Measurements from ENCODE around the gene SPAG9. TPM values are rescaled to one million over a fixed set of nuclear protein-coding genes. Genes with fewer than 3 reads are reported as not detected.

SPAG9 gene
- total RNA-seq, 4 donors from 2014 or later = 37.0 to 131 (median 116) TPM

DNA sequence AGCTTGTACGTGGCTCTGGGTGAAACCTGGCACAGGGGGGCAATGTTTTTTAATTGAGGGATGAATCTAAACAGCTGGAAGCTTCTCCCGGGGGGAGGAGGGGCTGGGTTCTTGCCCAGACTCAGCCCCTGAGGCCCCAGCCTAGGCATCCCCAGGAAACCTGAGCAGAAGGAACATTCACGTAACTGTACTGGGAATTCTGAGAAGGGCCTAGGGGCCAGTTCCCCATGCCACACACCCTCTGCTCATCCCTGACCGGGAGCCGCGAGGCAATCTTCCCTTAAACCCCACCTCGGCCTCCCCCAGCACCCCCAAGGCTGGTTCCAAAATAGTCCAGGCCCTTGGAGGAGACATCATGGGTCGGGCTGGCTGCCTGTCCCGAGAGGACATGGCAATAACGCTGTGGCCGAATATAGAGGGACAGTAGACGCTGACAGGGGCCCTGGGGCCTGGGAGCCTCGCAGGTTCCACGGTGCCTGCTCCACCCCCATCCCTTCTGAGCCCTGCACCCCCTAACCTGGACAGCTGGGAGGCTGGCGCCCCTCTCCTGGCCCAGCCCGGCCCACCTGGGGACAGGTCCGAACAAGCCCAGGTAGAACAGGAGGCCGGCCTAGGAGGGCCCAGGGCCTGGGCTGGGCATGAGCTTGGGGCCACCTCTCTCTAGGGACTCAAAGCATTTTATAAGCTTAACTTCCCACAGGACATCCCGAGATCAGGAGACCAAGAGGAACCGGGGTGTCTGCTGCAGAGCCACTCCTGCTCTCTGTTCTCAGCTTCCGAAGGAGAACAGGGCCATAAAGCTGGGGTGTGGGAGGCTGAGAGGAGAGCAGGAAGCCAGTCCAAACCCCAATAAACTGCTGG is 171.3 kb downstream of the SPAG9 start:
- no peaks in the 10 kb centered on the region for H3K27me3 ChIP-seq
- DNase-seq = no peak
- peaks cover 27 to 70% (median 57%) of the 10 kb centered on the region in 4 donors for H3K4me1 ChIP-seq
- no peak overlapping the region for H3K4me3 ChIP-seq
- no peaks in the 10 kb centered on the region for H3K36me3 ChIP-seq
- TF ChIP-seq EP300 (IDR thresholded peaks at IDR 0.05; ENCODE audit: low read depth) = no peak
- TF ChIP-seq POLR2AphosphoS5 (IDR thresholded peaks at IDR 0.05) = peak in 1 of 3 donors; percentile 35
- in situ Hi-C loops (cut with MboI; ENCODE audit: low pct_ligation_motif_present in 1 of 4, low pct_unique_long_range_greater_than_20kb in 1 of 4, low sequenced_read_pairs in 3 of 4) = no loop called here
- intact Hi-C loops (cut with DNase I; ENCODE audit: low total_unique reads) = loop anchor here (5.0 kb wide), 1 partner anchor 167 kb away; no protein-coding TSS in a partner anchor
- H3K27ac ChIP-seq = peak overlapping the region; percentile 76 to 94 (median 91)
- H3K9me3 ChIP-seq = no peaks in the 10 kb centered on the region
- WGBS, 2 donors (ENCODE audit: low coverage in 1 of 2) = 20 to 74% methylated on average over 1 to 21 of the region's 21 CpGs

DNA sequence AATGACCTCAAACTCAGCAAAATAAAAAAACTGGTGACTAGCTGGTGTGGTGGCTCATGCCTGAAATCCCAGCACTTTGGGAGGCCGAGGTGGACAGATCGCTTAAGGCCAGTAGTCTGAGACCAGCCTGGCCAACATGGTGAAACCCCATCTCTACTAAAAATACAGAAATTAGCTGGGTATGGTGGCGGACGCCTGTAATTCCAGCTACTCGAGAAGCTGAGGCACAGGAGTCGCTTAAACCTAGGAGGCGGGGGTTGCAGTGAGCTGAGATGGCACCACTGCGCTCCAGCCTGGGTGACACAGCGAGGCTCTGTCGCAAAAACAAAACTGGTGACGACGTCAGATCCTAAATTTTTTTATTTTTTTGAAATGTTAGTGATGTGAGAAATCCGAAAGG is 172.0 kb downstream of the SPAG9 start:
- Histone ChIP-seq H3K27me3 (no peaks in the 10 kb centered on the region), H3K27ac (peak overlapping the region; percentile 76 to 94 (median 91)), H3K36me3 (no peaks in the 10 kb centered on the region), H3K4me1 (peaks cover 33 to 71% (median 59%) of the 10 kb centered on the region in 4 donors), H3K9me3 (no peaks in the 10 kb centered on the region), H3K4me3 (no peak overlapping the region)
- intact Hi-C loops (cut with DNase I; ENCODE audit: low total_unique reads) (loop anchor here (5.0 kb wide), 1 partner anchor 166 kb away; no protein-coding TSS in a partner anchor), in situ Hi-C loops (cut with MboI; ENCODE audit: low pct_ligation_motif_present in 1 of 4, low pct_unique_long_range_greater_than_20kb in 1 of 4, low sequenced_read_pairs in 3 of 4) (no loop called here)
- DNase-seq = peak; percentile 6
- TF ChIP-seq POLR2AphosphoS5 (IDR thresholded peaks at IDR 0.05) (no peak), POLR2A (IDR thresholded peaks at IDR 0.05) (no peak), EP300 (IDR thresholded peaks at IDR 0.05; ENCODE audit: low read depth) (no peak)
- TF ChIP-seq, protein P1, sequence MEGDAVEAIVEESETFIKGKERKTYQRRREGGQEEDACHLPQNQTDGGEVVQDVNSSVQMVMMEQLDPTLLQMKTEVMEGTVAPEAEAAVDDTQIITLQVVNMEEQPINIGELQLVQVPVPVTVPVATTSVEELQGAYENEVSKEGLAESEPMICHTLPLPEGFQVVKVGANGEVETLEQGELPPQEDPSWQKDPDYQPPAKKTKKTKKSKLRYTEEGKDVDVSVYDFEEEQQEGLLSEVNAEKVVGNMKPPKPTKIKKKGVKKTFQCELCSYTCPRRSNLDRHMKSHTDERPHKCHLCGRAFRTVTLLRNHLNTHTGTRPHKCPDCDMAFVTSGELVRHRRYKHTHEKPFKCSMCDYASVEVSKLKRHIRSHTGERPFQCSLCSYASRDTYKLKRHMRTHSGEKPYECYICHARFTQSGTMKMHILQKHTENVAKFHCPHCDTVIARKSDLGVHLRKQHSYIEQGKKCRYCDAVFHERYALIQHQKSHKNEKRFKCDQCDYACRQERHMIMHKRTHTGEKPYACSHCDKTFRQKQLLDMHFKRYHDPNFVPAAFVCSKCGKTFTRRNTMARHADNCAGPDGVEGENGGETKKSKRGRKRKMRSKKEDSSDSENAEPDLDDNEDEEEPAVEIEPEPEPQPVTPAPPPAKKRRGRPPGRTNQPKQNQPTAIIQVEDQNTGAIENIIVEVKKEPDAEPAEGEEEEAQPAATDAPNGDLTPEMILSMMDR (IDR thresholded peaks at IDR 0.05) = no peak
- WGBS, 2 donors (ENCODE audit: low coverage in 1 of 2) = 88 to 100% methylated on average over 3 to 13 of the region's 13 CpGs

GRCh38 chr17:50947782-50948543 is 172.7 kb downstream of the SPAG9 start:
- intact Hi-C loops (cut with DNase I; ENCODE audit: low total_unique reads) = loop anchor here (5.0 kb wide), 1 partner anchor 166 kb away; no protein-coding TSS in a partner anchor
- H3K27me3 ChIP-seq = no peaks in the 10 kb centered on the region
- H3K4me3 ChIP-seq = no peak overlapping the region
- peak; percentile 90 for DNase-seq
- no peaks in the 10 kb centered on the region for H3K9me3 ChIP-seq
- H3K27ac ChIP-seq = peak overlapping the region; percentile 76 to 94 (median 91)
- 55 to 56% methylated on average over 6 to 15 of the region's 15 CpGs for WGBS, 2 donors (ENCODE audit: low coverage in 1 of 2)
- no peaks in the 10 kb centered on the region for H3K36me3 ChIP-seq
- in situ Hi-C loops (cut with MboI; ENCODE audit: low pct_ligation_motif_present in 1 of 4, low pct_unique_long_range_greater_than_20kb in 1 of 4, low sequenced_read_pairs in 3 of 4) = no loop called here
- TF ChIP-seq, protein P1 (IDR thresholded peaks at IDR 0.05) = no peak
- TF ChIP-seq POLR2AphosphoS5 (IDR thresholded peaks at IDR 0.05) = peak in 2 of 3 donors; percentile 27 to 49
- peaks cover 37 to 79% (median 66%) of the 10 kb centered on the region in 4 donors for H3K4me1 ChIP-seq

DNA sequence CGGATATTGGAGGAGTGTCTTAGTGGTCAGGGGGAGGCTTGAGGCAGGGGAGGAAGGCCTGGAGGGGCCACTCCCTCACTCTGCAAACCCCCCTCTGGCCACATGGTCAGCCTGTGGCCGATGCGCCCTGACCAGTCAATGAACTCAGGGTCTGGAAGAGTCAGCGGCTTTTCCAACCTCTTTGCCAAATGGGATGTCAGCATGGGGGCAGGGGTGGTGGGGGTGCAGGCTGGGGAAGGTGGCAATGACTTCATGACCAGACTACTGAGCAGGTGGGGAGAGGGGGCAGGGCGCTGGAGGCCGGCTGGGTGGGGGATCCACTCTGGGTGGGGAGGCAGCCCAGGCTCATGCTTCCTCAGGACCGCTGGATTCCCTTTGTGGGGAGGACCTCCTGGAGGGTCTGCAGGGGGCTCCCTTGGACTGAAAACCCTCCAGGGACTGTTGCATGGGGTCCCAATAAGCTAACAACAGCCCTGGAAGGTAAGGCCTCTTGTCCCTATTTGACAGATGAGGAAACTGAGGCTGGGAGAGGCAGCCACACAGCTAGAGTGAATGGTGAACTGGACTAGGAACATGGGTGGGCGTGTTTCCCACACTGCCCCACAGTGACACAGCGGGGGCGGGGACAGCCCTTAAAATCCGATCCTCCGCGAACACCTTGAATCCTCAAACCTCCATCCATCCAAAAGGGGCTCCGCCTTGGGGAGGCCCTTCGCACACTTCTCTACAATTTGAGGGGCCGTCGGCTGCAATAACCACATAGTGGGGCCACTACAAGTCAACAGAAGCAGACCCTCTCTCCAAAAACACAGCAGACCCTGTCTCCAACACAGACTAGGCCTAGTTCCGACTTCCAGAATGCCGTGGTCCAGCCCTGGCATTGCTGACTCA is 173.5 kb downstream of the SPAG9 start:
- Histone ChIP-seq H3K4me1 (peaks cover 37 to 84% (median 67%) of the 10 kb centered on the region in 4 donors), H3K4me3 (no peak overlapping the region), H3K27ac (peak overlapping the region; percentile 76 to 94 (median 91)), H3K36me3 (no peaks in the 10 kb centered on the region), H3K9me3 (no peaks in the 10 kb centered on the region), H3K27me3 (no peaks in the 10 kb centered on the region)
- intact Hi-C loops (cut with DNase I; ENCODE audit: low total_unique reads) = loop anchor here (5.0 kb wide), 1 partner anchor 165 kb away; no protein-coding TSS in a partner anchor
- in situ Hi-C loops (cut with MboI; ENCODE audit: low pct_ligation_motif_present in 1 of 4, low pct_unique_long_range_greater_than_20kb in 1 of 4, low sequenced_read_pairs in 3 of 4) = no loop called here
- TF ChIP-seq POLR2A (IDR thresholded peaks at IDR 0.05) (no peak), POLR2AphosphoS5 (IDR thresholded peaks at IDR 0.05) (no peak), EP300 (IDR thresholded peaks at IDR 0.05; ENCODE audit: low read depth) (no peak)
- TF ChIP-seq, protein P1 (IDR thresholded peaks at IDR 0.05) = no peak
- 93 to 100% methylated on average over 3 to 19 of the region's 19 CpGs for WGBS, 2 donors (ENCODE audit: low coverage in 1 of 2)
- DNase-seq = peak; percentile 13
